Measurements from ENCODE around the gene EPHA6. TPM values are rescaled to one million over a fixed set of nuclear protein-coding genes. Genes with fewer than 3 reads are reported as not detected.

The EPHA6 gene
- total and polyA plus RNA-seq, 9 of the 15 experiments (the other 6 are each of a cell fraction or from before 2014, with no cell fraction given): not detected

DNA sequence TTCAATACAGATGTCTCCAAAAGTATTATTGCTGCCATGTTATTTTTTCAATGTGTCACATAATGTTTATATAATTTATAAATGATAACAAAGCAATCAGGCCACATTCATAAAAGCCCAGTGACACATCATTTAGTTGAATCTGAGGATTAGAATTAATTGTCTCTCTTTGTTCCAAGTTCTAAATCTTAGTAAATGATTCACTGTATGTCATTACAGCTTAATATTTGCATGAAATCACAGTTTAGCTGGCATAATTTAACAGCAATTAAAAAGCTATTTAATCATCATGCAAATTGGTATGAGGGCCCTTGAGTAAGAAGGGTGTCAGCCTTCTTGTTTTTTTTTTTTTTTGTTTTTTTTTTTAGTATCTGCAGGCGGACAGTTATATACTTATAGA lies 427.0 kb downstream of the EPHA6 start:
- Histone ChIP-seq H3K4me1 (replicated peaks in 1 of 2; ENCODE audit: control insufficient read depth in 2 of 2, insufficient read depth in 2 of 2, low read length in 2 of 2) (no peaks in the 10 kb centered on the region), H3K27ac (ENCODE audit: extremely low read depth, low read depth, low read length) (no peak overlapping the region), H3K36me3 (ENCODE audit: control insufficient read depth, insufficient read depth, low read length) (no peaks in the 10 kb centered on the region), H4K20me1 (replicated peaks; ENCODE audit: control insufficient read depth, insufficient read depth, low read length) (no peaks in the 10 kb centered on the region), H3K9ac (ENCODE audit: insufficient read depth in 1 of 2, low read depth in 2 of 2, low read length in 2 of 2) (no peak overlapping the region), H2AFZ (ENCODE audit: low read depth, low read length) (no peak overlapping the region), H3K4me3 (no peak overlapping the region), H3K4me2 (ENCODE audit: insufficient read depth, low read length) (no peak overlapping the region), H3K79me2 (ENCODE audit: control insufficient read depth, insufficient read depth, low read length) (no peaks in the 10 kb centered on the region), H3K27me3 (ENCODE audit: control insufficient read depth in 2 of 2, insufficient read depth in 2 of 2, low read length in 2 of 2) (no peaks in the 10 kb centered on the region), H3K9me3 (replicated peaks; ENCODE audit: control insufficient read depth, insufficient read depth, low read depth, low read length) (no peaks in the 10 kb centered on the region), H3K9me1 (ENCODE audit: control insufficient read depth, insufficient read depth, low read length) (no peaks in the 10 kb centered on the region)
- WGBS (ENCODE audit: insufficient coverage, low coverage, missing lambda C conversion rate): no CpG with 5 or more reads among the region's 1 CpG
- DNase-seq (ENCODE audit: extremely low read depth in 1 of 4, low spot score in 3 of 4): no peak
- ChIA-PET POLR2A (no interaction called here), CTCF (ENCODE audit: low intra/inter-chr PET ratio) (no interaction called here)
- intact Hi-C loops (cut with micrococcal nuclease) (no loop called here), in situ Hi-C loops (cut with MboI) (no loop called here)
- BruUV-seq (replicated peaks): no TSS peak
- no peak for FAIRE-seq
- ATAC-seq: no peak
- no peak for TF ChIP-seq SMC3 (conservative IDR thresholded peaks at IDR 0.05; ENCODE audit: insufficient read depth, low read depth, low read length)
- no peak for TF ChIP-seq EP300 (IDR thresholded peaks at IDR 0.05; ENCODE audit: low read length)
- no peak for TF ChIP-seq CBX8 (IDR thresholded peaks at IDR 0.05; ENCODE audit: borderline replicate concordance, extremely low read depth, low read depth, low read length, poor library complexity, severe bottlenecking)
- TF ChIP-seq IFI16 (CRISPR knock-in tag; IDR thresholded peaks at IDR 0.05): no peak
- TF ChIP-seq HDGF (IDR thresholded peaks at IDR 0.05): no peak
- no peak for TF ChIP-seq TCFL5 (CRISPR knock-in tag; conservative IDR thresholded peaks at IDR 0.05)
- TF ChIP-seq HSF4 (CRISPR knock-in tag; IDR thresholded peaks at IDR 0.05; ENCODE audit: borderline replicate concordance): no peak
- TF ChIP-seq MED1 (CRISPR knock-in tag; IDR thresholded peaks at IDR 0.05; ENCODE audit: borderline replicate concordance): no peak
- TF ChIP-seq, protein P1, sequence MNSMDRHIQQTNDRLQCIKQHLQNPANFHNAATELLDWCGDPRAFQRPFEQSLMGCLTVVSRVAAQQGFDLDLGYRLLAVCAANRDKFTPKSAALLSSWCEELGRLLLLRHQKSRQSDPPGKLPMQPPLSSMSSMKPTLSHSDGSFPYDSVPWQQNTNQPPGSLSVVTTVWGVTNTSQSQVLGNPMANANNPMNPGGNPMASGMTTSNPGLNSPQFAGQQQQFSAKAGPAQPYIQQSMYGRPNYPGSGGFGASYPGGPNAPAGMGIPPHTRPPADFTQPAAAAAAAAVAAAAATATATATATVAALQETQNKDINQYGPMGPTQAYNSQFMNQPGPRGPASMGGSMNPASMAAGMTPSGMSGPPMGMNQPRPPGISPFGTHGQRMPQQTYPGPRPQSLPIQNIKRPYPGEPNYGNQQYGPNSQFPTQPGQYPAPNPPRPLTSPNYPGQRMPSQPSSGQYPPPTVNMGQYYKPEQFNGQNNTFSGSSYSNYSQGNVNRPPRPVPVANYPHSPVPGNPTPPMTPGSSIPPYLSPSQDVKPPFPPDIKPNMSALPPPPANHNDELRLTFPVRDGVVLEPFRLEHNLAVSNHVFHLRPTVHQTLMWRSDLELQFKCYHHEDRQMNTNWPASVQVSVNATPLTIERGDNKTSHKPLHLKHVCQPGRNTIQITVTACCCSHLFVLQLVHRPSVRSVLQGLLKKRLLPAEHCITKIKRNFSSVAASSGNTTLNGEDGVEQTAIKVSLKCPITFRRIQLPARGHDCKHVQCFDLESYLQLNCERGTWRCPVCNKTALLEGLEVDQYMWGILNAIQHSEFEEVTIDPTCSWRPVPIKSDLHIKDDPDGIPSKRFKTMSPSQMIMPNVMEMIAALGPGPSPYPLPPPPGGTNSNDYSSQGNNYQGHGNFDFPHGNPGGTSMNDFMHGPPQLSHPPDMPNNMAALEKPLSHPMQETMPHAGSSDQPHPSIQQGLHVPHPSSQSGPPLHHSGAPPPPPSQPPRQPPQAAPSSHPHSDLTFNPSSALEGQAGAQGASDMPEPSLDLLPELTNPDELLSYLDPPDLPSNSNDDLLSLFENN (IDR thresholded peaks at IDR 0.05; ENCODE audit: low read depth in 2 of 2, low read length in 2 of 2): no peak
- no peak for TF ChIP-seq CTBP1 (IDR thresholded peaks at IDR 0.05; ENCODE audit: borderline replicate concordance)
- no peak for TF ChIP-seq SAFB (IDR thresholded peaks at IDR 0.05; ENCODE audit: borderline replicate concordance, low read depth, low read length)
- no peak for TF ChIP-seq KAT2B (IDR thresholded peaks at IDR 0.05; ENCODE audit: low read depth, low read length)

Data from K562 (cell line).